WTC11 (cell line): ENCODE data around the gene PSMD13. TPM values are rescaled to one million over a fixed set of nuclear protein-coding genes. Genes with fewer than 3 reads are reported as not detected.
A peak's percentile ranks its signal among the peaks of the same experiment; 100 is the strongest.

Source experiments
- ATAC-seq: fragments of 200-7000 bp; cut with Tn5 transposase; 2 replicates; pipeline ENCODE4 v1.10.0; 2021; ENCODE audit warnings: mild to moderate bottlenecking, moderate library complexity
- CTCF ChIA-PET: fragments of 300-600 bp; sonication (Branson Sonifier 250); formaldehyde crosslinking; loops from one replicate; lab custom pipeline; 2021; ENCODE audit warnings: antibody characterized with exemption; lab: Charles Lee
- POLR2A ChIA-PET: fragments of 350-600 bp; sonication (Branson Sonifier 250); formaldehyde crosslinking; loops from one replicate; lab custom pipeline; 2021; ENCODE audit warnings: antibody characterized with exemption; lab: Charles Lee
- DNase-seq: peaks from one replicate; pipeline ENCODE4 v3.0.0; 2021; ENCODE audit warnings: low spot score
- H3K27ac Mint-ChIP-seq: 2 replicates; pipeline ENCODE4 v1.8.0; 2021; ENCODE audit warnings: mixed read lengths
- H3K27me3 Mint-ChIP-seq: 2 replicates; pipeline ENCODE4 v1.8.0; 2021; ENCODE audit warnings: low read depth, mild to moderate bottlenecking, moderate library complexity, mixed read lengths
- H3K36me3 Mint-ChIP-seq: 2 replicates; pipeline ENCODE4 v1.8.0; 2021; ENCODE audit warnings: mixed read lengths
- H3K4me1 Mint-ChIP-seq: 2 replicates; pipeline ENCODE4 v1.8.0; 2022; ENCODE audit warnings: mixed read lengths
- H3K4me3 Mint-ChIP-seq: 2 replicates; pipeline ENCODE4 v1.8.0; 2021; ENCODE audit warnings: mild to moderate bottlenecking, moderate library complexity, mixed read lengths
- H3K9me3 Mint-ChIP-seq: 2 replicates; pipeline ENCODE4 v1.8.0; 2021; ENCODE audit warnings: mixed read lengths
- E2F1 ChIP-seq: sonication (generic); formaldehyde crosslinking; IDR thresholded peaks from 2 replicates; pipeline ENCODE4 v1.8.0; 2022; ENCODE audit warnings: mild to moderate bottlenecking, missing genetic modification reagents
- EMX1 ChIP-seq: fragments of 250-450 bp; sonication (Bioruptor Pico); IDR thresholded peaks from 2 replicates; pipeline ENCODE4 v1.8.0; 2021; ENCODE audit warnings: mild to moderate bottlenecking
- ESRRA ChIP-seq: sonication (generic); formaldehyde crosslinking; IDR thresholded peaks from 2 replicates; pipeline ENCODE4 v1.8.1; 2022; ENCODE audit warnings: mild to moderate bottlenecking, missing genetic modification reagents, borderline replicate concordance
- FOXP1 ChIP-seq: sonication (generic); formaldehyde crosslinking; IDR thresholded peaks from 2 replicates; pipeline ENCODE4 v1.8.0; 2022; ENCODE audit warnings: missing genetic modification reagents, mild to moderate bottlenecking, moderate library complexity, borderline replicate concordance
- FOXP4 ChIP-seq: sonication (generic); formaldehyde crosslinking; IDR thresholded peaks from 2 replicates; pipeline ENCODE4 v1.8.0; 2022; ENCODE audit warnings: mild to moderate bottlenecking, missing genetic modification reagents
- GTF2I ChIP-seq: fragments of 250-450 bp; sonication (Bioruptor Pico); conservative IDR thresholded peaks from 2 replicates; pipeline ENCODE4 v1.4.0; 2021; ENCODE audit warnings: mild to moderate bottlenecking
- HMGA2 ChIP-seq: fragments of 250-450 bp; sonication (Bioruptor Pico); IDR thresholded peaks from 2 replicates; pipeline ENCODE4 v1.4.0; 2021; ENCODE audit warnings: mild to moderate bottlenecking, moderate library complexity
- IRF2 ChIP-seq: sonication (generic); formaldehyde crosslinking; IDR thresholded peaks from 2 replicates; pipeline ENCODE4 v1.8.0; 2022; ENCODE audit warnings: low read depth, missing genetic modification reagents, borderline replicate concordance
- MYBL2 ChIP-seq: sonication (generic); formaldehyde crosslinking; IDR thresholded peaks from 2 replicates; pipeline ENCODE4 v1.8.1; 2023; ENCODE audit warnings: mild to moderate bottlenecking, moderate library complexity, missing genetic modification reagents
- NFYB ChIP-seq: sonication (generic); formaldehyde crosslinking; conservative IDR thresholded peaks from 2 replicates; pipeline ENCODE4 v1.8.0; 2022; ENCODE audit warnings: low read depth, missing genetic modification reagents
- NR2C2 ChIP-seq: sonication (generic); formaldehyde crosslinking; IDR thresholded peaks from 2 replicates; pipeline ENCODE4 v1.8.0; 2022; ENCODE audit warnings: mild to moderate bottlenecking, missing genetic modification reagents
- PRRX2 ChIP-seq: fragments of 250-450 bp; sonication (Bioruptor Pico); IDR thresholded peaks from 2 replicates; pipeline ENCODE4 v1.8.0; 2021; ENCODE audit warnings: mild to moderate bottlenecking
- ZMAT4 ChIP-seq: fragments of 250-450 bp; sonication (Bioruptor Pico); IDR thresholded peaks from 2 replicates; pipeline ENCODE4 v1.9.0; 2021; ENCODE audit warnings: mild to moderate bottlenecking
- ZNF232 ChIP-seq: sonication (generic); formaldehyde crosslinking; IDR thresholded peaks from 2 replicates; pipeline ENCODE4 v1.8.0; 2022; ENCODE audit warnings: mild to moderate bottlenecking, missing genetic modification reagents
- ZNF416 ChIP-seq: fragments of 250-450 bp; sonication (Bioruptor Pico); IDR thresholded peaks from 2 replicates; pipeline ENCODE4 v1.9.0; 2021; ENCODE audit warnings: mild to moderate bottlenecking, inconsistent platforms
- ZNF423 ChIP-seq: fragments of 250-450 bp; sonication (Bioruptor Pico); IDR thresholded peaks from 2 replicates; pipeline ENCODE4 v2.1.2; 2022; ENCODE audit warnings: mild to moderate bottlenecking, moderate library complexity
- ZSCAN18 ChIP-seq: fragments of 250-450 bp; sonication (Bioruptor Pico); IDR thresholded peaks from 2 replicates; pipeline ENCODE4 v2.1.2; 2022; ENCODE audit warnings: mild to moderate bottlenecking, moderate library complexity
- total RNA-seq: library from RNA; stranded (reverse); gene quantifications from 3 replicates; pipeline ENCODE4 v1.2.3, GENCODE V29; 2021
- TF ChIP-seq, protein P1 (sequence below): fragments of 200-600 bp; IDR thresholded peaks from 2 replicates; pipeline ENCODE4 v1.8.0; 2022; ENCODE audit warnings: antibody characterized with exemption
- TF ChIP-seq, protein P2 (sequence below): sonication (generic); formaldehyde crosslinking; conservative IDR thresholded peaks from 2 replicates; pipeline ENCODE4 v1.8.1; 2022; ENCODE audit warnings: mild to moderate bottlenecking, missing genetic modification reagents
- TF ChIP-seq, protein P3 (sequence below): sonication (generic); formaldehyde crosslinking; IDR thresholded peaks from 2 replicates; pipeline ENCODE4 v1.8.0; 2022; ENCODE audit warnings: mild to moderate bottlenecking, missing genetic modification reagents
- TF ChIP-seq, protein P4 (sequence below): sonication (generic); formaldehyde crosslinking; IDR thresholded peaks from 2 replicates; pipeline ENCODE4 v1.8.0; 2022; ENCODE audit warnings: missing genetic modification reagents

PSMD13 gene
- total RNA-seq, 1 experiment from 2014 or later: 148 TPM

DNA sequence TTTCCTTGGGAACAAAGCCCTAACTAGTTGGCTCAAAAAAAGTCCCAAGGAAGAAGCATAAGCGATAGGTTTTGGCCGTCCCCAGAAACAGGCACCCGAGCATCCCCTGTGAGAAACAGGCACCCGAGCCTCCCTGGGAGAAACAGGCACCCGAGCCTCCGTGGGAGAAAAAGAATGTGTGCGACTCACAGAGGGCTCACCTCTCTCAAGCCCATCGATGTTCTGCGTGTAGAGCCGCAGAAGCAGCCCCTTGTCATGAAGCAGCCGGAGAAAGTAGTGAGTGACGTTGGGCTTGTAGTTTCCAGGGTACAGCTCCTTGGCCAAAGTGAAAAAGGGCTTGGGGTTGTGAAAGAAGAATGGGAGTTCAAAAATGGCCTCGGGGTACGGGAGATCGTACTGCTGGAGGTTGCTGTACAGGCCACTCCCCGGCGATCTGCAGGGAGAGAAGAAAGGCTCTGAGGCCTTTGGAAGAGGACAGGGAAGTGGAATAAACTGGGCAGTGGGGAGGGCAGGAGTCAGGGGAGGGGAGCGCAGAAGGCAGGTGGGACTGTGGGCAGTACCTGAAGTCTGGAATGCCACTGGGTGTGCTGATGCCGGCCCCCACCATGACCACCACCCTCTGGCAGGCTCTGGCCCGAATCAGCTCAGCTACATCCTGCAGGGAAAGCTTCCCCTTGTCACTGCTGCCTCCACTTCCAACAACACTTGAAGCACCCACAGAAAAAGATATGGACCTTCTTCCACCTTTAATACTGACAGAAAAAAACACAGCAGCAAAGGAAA is 3.8 kb upstream of the PSMD13 start:
- CTCF ChIA-PET: no interaction called here
- POLR2A ChIA-PET: no interaction called here
- Mint-ChIP-seq H3K27ac (no peak overlapping the region; the same call in 1 of the 2 replicates), H3K4me1 (peaks cover 11% of the 10 kb centered on the region), H3K36me3 (0 out of 2 replicates have a peak, but pooled peaks cover 2% of the 10 kb centered on the region), H3K27me3 (no peaks in the 10 kb centered on the region), H3K9me3 (no peaks in the 10 kb centered on the region), H3K4me3 (no peak overlapping the region)
- TF ChIP-seq, protein P1, sequence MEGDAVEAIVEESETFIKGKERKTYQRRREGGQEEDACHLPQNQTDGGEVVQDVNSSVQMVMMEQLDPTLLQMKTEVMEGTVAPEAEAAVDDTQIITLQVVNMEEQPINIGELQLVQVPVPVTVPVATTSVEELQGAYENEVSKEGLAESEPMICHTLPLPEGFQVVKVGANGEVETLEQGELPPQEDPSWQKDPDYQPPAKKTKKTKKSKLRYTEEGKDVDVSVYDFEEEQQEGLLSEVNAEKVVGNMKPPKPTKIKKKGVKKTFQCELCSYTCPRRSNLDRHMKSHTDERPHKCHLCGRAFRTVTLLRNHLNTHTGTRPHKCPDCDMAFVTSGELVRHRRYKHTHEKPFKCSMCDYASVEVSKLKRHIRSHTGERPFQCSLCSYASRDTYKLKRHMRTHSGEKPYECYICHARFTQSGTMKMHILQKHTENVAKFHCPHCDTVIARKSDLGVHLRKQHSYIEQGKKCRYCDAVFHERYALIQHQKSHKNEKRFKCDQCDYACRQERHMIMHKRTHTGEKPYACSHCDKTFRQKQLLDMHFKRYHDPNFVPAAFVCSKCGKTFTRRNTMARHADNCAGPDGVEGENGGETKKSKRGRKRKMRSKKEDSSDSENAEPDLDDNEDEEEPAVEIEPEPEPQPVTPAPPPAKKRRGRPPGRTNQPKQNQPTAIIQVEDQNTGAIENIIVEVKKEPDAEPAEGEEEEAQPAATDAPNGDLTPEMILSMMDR: no peak
- TF ChIP-seq PRRX2 (no peak), NR2C2 (CRISPR knock-in tag) (no peak), ZNF232 (CRISPR knock-in tag) (no peak), ZNF416 (CRISPR knock-in tag) (no peak), ZMAT4 (no peak), EMX1 (CRISPR knock-in tag) (no peak), IRF2 (CRISPR knock-in tag) (no peak), FOXP4 (CRISPR knock-in tag) (no peak), ZNF423 (no peak), E2F1 (no peak), GTF2I (CRISPR knock-in tag) (no peak), ZSCAN18 (CRISPR knock-in tag) (no peak), HMGA2 (CRISPR knock-in tag) (no peak), ESRRA (CRISPR knock-in tag) (no peak)
- TF ChIP-seq, protein P2, sequence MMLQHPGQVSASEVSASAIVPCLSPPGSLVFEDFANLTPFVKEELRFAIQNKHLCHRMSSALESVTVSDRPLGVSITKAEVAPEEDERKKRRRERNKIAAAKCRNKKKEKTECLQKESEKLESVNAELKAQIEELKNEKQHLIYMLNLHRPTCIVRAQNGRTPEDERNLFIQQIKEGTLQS (CRISPR knock-in tag): no peak
- TF ChIP-seq, protein P3, sequence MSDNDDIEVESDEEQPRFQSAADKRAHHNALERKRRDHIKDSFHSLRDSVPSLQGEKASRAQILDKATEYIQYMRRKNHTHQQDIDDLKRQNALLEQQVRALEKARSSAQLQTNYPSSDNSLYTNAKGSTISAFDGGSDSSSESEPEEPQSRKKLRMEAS (CRISPR knock-in tag): no peak
- no peak for DNase-seq
- ATAC-seq: no peak

DNA sequence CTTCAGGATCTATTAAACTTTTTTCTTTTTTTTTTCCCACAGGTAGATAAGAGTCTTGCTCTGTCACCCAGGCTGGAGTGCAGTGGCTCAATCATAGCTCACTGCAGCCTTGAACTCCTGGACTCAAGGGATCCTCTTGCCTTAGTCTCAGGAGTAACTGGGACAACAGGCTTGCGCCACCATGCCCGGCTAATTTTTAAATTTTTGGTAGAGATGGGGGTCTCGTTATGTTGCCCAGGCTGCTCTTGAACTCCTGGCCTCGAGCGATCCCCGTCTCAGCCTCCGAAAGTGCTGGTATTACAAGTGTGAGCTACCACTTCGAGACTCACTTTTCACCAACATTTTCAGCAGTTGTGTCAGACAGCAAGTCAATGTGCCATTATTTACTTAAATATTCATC is 1.6 kb upstream of the PSMD13 start:
- ATAC-seq (no peak), DNase-seq (no peak)
- ChIA-PET CTCF (interaction anchor here (1.1 to 2.6 kb wide), 2 partner anchors 15 to 35 kb away, joined by 3 to 12 read pairs; no protein-coding TSS in a partner anchor), POLR2A (no interaction called here)
- Mint-ChIP-seq H3K36me3 (peaks cover 8% of the 10 kb centered on the region), H3K4me1 (peaks cover 15% of the 10 kb centered on the region), H3K27ac (no peak overlapping the region), H3K9me3 (no peaks in the 10 kb centered on the region), H3K27me3 (no peaks in the 10 kb centered on the region), H3K4me3 (peak overlapping the region; percentile 90)
- TF ChIP-seq MYBL2 (CRISPR knock-in tag): no peak
- TF ChIP-seq FOXP1: no peak
- TF ChIP-seq, protein P4, sequence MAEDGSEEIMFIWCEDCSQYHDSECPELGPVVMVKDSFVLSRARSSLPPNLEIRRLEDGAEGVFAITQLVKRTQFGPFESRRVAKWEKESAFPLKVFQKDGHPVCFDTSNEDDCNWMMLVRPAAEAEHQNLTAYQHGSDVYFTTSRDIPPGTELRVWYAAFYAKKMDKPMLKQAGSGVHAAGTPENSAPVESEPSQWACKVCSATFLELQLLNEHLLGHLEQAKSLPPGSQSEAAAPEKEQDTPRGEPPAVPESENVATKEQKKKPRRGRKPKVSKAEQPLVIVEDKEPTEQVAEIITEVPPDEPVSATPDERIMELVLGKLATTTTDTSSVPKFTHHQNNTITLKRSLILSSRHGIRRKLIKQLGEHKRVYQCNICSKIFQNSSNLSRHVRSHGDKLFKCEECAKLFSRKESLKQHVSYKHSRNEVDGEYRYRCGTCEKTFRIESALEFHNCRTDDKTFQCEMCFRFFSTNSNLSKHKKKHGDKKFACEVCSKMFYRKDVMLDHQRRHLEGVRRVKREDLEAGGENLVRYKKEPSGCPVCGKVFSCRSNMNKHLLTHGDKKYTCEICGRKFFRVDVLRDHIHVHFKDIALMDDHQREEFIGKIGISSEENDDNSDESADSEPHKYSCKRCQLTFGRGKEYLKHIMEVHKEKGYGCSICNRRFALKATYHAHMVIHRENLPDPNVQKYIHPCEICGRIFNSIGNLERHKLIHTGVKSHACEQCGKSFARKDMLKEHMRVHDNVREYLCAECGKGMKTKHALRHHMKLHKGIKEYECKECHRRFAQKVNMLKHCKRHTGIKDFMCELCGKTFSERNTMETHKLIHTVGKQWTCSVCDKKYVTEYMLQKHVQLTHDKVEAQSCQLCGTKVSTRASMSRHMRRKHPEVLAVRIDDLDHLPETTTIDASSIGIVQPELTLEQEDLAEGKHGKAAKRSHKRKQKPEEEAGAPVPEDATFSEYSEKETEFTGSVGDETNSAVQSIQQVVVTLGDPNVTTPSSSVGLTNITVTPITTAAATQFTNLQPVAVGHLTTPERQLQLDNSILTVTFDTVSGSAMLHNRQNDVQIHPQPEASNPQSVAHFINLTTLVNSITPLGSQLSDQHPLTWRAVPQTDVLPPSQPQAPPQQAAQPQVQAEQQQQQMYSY (CRISPR knock-in tag): no peak
- TF ChIP-seq NFYB (CRISPR knock-in tag): no peak
